Measurements from ENCODE around the gene SGK1.
"Not testable (repeated sequence)": the region's sequence is repeated elsewhere in the genome, so short reads cannot be mapped to it uniquely, and the experiment has no call there.

Gene SGK1

GRCh38 chr6:134323294-134323693 is 5.4 kb upstream of the SGK1 start:
- POLR2A ChIA-PET: no interaction called here
- TF ChIP-seq, protein P1, sequence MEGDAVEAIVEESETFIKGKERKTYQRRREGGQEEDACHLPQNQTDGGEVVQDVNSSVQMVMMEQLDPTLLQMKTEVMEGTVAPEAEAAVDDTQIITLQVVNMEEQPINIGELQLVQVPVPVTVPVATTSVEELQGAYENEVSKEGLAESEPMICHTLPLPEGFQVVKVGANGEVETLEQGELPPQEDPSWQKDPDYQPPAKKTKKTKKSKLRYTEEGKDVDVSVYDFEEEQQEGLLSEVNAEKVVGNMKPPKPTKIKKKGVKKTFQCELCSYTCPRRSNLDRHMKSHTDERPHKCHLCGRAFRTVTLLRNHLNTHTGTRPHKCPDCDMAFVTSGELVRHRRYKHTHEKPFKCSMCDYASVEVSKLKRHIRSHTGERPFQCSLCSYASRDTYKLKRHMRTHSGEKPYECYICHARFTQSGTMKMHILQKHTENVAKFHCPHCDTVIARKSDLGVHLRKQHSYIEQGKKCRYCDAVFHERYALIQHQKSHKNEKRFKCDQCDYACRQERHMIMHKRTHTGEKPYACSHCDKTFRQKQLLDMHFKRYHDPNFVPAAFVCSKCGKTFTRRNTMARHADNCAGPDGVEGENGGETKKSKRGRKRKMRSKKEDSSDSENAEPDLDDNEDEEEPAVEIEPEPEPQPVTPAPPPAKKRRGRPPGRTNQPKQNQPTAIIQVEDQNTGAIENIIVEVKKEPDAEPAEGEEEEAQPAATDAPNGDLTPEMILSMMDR (IDR thresholded peaks at IDR 0.05; ENCODE audit: insufficient read depth, low read length, missing control alignments): no peak

DNA sequence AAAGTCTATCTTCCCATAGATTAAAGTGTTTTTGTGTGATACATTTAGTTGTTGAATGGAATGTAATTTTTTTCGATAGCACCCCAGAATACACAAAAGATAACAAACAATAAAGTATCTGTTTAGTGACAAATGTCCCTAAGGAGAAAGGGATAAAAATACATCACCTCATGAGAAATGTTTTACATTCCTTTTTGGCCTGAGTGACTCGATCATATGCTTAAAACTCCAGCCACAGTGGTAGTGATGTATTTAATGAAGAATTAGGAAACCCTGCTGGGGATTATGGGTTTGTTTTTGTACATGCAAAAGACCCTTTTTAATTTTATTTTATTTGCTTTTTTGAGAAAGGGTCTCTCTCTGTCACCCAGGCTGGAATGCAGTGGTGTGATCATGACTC is 4.3 kb upstream of the SGK1 start:
- POLR2A ChIA-PET: no interaction called here
- TF ChIP-seq, protein P1 (IDR thresholded peaks at IDR 0.05; ENCODE audit: insufficient read depth, low read length, missing control alignments): no peak
- CTCF ChIA-PET: no interaction called here

More at GRCh38 chr6:134323294-134323693, 5.4 kb upstream of the SGK1 start:
- no peak overlapping the region for H3K4me3 ChIP-seq (ENCODE audit: low read depth, low read length)
- CTCF ChIA-PET: no interaction called here
- no peak for DNase-seq (ENCODE audit: low read depth, low spot score)

DNA sequence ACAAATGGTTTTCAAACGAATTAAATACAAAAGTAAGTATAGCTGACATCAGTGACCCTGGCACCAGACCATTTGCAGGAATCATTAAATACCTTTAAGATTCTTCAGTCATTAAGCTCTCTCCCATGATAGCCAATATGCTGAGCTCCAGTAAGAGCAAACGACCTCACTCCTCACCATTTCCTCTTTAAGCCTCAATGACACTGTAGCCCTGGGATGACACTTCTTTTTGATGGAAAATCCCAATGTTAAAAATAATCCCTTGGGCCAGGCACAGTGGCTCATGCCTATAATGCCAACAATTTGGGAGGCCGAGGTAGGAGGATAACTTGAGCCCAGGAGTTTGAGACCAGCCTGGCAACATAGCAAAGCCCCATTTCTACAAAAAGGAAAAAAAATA is 3.3 kb upstream of the SGK1 start:
- no peak for DNase-seq (ENCODE audit: low read depth, low spot score)
- ChIA-PET CTCF (interaction anchor here (1.4 kb wide), 1 partner anchor 12 kb away, joined by 3 read pairs; no protein-coding TSS in a partner anchor), POLR2A (no interaction called here)
- no peak overlapping the region for H3K4me3 ChIP-seq (ENCODE audit: low read depth, low read length)
- TF ChIP-seq, protein P1 (IDR thresholded peaks at IDR 0.05; ENCODE audit: insufficient read depth, low read length, missing control alignments): no peak

More for the DNA sequence above, 4.3 kb upstream of the SGK1 start:
- no peak for DNase-seq (ENCODE audit: low read depth, low spot score)
- no peak overlapping the region for H3K4me3 ChIP-seq (ENCODE audit: low read depth, low read length)

DNA sequence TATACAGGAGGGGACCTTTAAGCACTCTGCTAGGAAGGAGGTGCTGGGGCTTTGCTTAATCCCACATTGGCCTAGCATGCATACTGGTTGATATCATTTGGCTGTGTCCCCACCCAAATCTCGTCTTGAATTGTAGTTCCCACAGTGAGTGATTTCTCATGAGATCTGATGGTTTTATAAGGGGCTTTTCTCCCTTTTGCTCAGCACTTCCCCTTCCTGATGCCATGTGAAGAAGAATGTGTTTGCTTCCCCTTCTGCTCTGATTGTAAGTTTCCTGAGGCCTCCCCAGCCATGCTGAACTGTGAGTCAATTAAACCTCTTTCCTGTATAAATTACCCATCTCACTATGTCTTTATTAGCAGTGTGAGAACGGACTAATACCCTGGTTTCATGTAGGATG is 1.8 kb upstream of the SGK1 start:
- POLR2A ChIA-PET; H3K4me3 ChIP-seq (ENCODE audit: low read depth, low read length); CTCF ChIA-PET; DNase-seq (ENCODE audit: low read depth, low spot score): not testable (repeated sequence)

DNA sequence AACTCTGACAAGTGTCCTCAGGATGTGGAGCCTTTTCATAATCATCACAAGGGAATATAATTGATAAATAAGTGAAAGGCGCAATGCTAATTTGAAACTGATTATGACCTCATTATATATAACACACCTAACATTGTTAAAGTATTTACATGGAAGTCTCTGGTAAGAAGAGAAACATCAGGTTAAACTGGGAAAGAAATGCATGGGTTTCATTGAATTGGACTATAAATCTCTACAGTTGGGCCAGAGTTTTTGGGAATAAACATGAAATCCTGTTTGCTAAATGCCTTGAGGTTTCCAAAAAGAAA is 1.0 kb upstream of the SGK1 start:
- TF ChIP-seq, protein P1 (IDR thresholded peaks at IDR 0.05; ENCODE audit: insufficient read depth, low read length, missing control alignments): no peak
- H3K4me3 ChIP-seq (ENCODE audit: low read depth, low read length): no peak overlapping the region
- ChIA-PET POLR2A (no interaction called here), CTCF (no interaction called here)
- DNase-seq (ENCODE audit: low read depth, low spot score): no peak

- ChIA-PET POLR2A (no interaction called here), CTCF (interaction anchor here (0.8 to 1.7 kb wide), 5 partner anchors 9 to 138 kb away, joined by 3 to 6 read pairs (median 4); no protein-coding TSS in a partner anchor)
- TF ChIP-seq, protein P1 (IDR thresholded peaks at IDR 0.05; ENCODE audit: insufficient read depth, low read length, missing control alignments): no peak
- no peak for DNase-seq (ENCODE audit: low read depth, low spot score)
- H3K4me3 ChIP-seq (ENCODE audit: low read depth, low read length): no peak overlapping the region
These were observed 493 bp upstream of the SGK1 start for GRCh38 chr6:134318236-134318973.
